CD4-positive, alpha-beta T cell (primary cell): ENCODE data around the gene KRTAP5-4. TPM values are rescaled to one million over a fixed set of nuclear protein-coding genes. Genes with fewer than 3 reads are reported as not detected.
"Not testable (repeated sequence)": the region's sequence is repeated elsewhere in the genome, so short reads cannot be mapped to it uniquely, and the experiment has no call there.

Experiments
- ATAC-seq: fragments of 200-7000 bp; cut with Tn5 transposase; one replicate; pipeline ENCODE4 v1.10.0; 2022; ENCODE audit warnings: mild to moderate bottlenecking; ENCODE audit not compliant: poor library complexity
- CTCF ChIA-PET: fragments of 350-600 bp; sonication (Branson Sonifier 250); formaldehyde crosslinking; loops from one replicate; lab custom pipeline; 2021; ENCODE audit warnings: antibody characterized with exemption, inconsistent platforms; lab: Charles Lee
- POLR2A ChIA-PET: fragments of 350-600 bp; sonication (Branson Sonifier 250); formaldehyde crosslinking; loops from one replicate; lab custom pipeline; 2021; ENCODE audit warnings: antibody characterized with exemption, inconsistent platforms; lab: Charles Lee
- DNase-seq, 14 experiments: peaks; one replicate each; pipeline ENCODE4 v3.0.0-alpha.2; 2013 to 2020; ENCODE audit warnings: mixed read lengths in 2 of 14
- H3K27ac ChIP-seq, 2 donors: one replicate each; pipeline versions ENCODE4 v1.5.1 to v1.7.0; 2013; ENCODE audit warnings: low read length in 2 of 2, low read depth in 1 of 2, mild to moderate bottlenecking in 1 of 2
- H3K27me3 ChIP-seq, 2 experiments: 1 replicate in 1 of 2; 2 replicates in 1 of 2; pipeline versions ENCODE4 v1.6.1 to v1.7.0; 2013; ENCODE audit warnings: low read length in 2 of 2, control low read depth in 1 of 2, mild to moderate bottlenecking in 1 of 2, moderate library complexity in 1 of 2; ENCODE audit not compliant: insufficient read depth in 2 of 2, control insufficient read depth in 1 of 2
- H3K36me3 ChIP-seq: one replicate; pipeline ENCODE4 v1.6.1; 2013; ENCODE audit warnings: low read length, control low read depth; ENCODE audit not compliant: insufficient read depth
- H3K4me1 ChIP-seq: one replicate; pipeline ENCODE4 v1.6.1; 2013; ENCODE audit warnings: low read length, control low read depth; ENCODE audit not compliant: insufficient read depth
- H3K4me3 ChIP-seq: one replicate; pipeline ENCODE4 v1.5.1; 2013; ENCODE audit warnings: mild to moderate bottlenecking, low read length, moderate library complexity
- H3K9me3 ChIP-seq, 2 experiments: 1 replicate in 1 of 2; 2 replicates in 1 of 2; pipeline versions ENCODE4 v1.6.1 to v1.7.0; 2013; ENCODE audit warnings: low read length in 2 of 2, mild to moderate bottlenecking in 2 of 2, control low read depth in 1 of 2, moderate library complexity in 1 of 2; ENCODE audit not compliant: control insufficient read depth in 1 of 2, insufficient read depth in 1 of 2
- H3K27ac Mint-ChIP-seq: one replicate; pipeline ENCODE4 v1.8.0; 2020; ENCODE audit warnings: mixed read lengths
- H3K27me3 Mint-ChIP-seq: one replicate; pipeline ENCODE4 v1.8.0; 2021; ENCODE audit warnings: mixed read lengths
- H3K36me3 Mint-ChIP-seq: one replicate; pipeline ENCODE4 v1.8.0; 2021; ENCODE audit warnings: low read depth, mixed read lengths
- H3K4me1 Mint-ChIP-seq: one replicate; pipeline ENCODE4 v1.8.0; 2021; ENCODE audit warnings: low read depth, mixed read lengths
- H3K4me3 Mint-ChIP-seq: one replicate; pipeline ENCODE4 v1.8.0; 2020; ENCODE audit warnings: mild to moderate bottlenecking, mixed read lengths
- H3K9me3 Mint-ChIP-seq: one replicate; pipeline ENCODE4 v1.8.0; 2020; ENCODE audit warnings: mixed read lengths
- CTCF ChIP-seq: fragments of 200-600 bp; IDR thresholded peaks from one replicate; pipeline ENCODE4 v1.8.0; 2022; ENCODE audit warnings: antibody characterized with exemption, mild to moderate bottlenecking
- intact Hi-C, 2 experiments: fragments of 100-400 bp; cut with DNase I in 1 of 2; cut with micrococcal nuclease in 1 of 2; formaldehyde crosslinking; loops; one replicate each; pipeline versions ENCODE4 v1.15.1 to v1.9.0; 2023 to 2025; cut with DNase I, micrococcal nuclease
- total RNA-seq, 174 experiments: library from RNA in 2 of 174; stranded (reverse) in 2 of 174; gene quantifications; one replicate each; pipeline ENCODE4 v1.2.3 and lab custom pipeline; 2021 to 2026

KRTAP5-4 gene
- total RNA-seq, 2 experiments from 2014 or later, result not detected

DNA sequence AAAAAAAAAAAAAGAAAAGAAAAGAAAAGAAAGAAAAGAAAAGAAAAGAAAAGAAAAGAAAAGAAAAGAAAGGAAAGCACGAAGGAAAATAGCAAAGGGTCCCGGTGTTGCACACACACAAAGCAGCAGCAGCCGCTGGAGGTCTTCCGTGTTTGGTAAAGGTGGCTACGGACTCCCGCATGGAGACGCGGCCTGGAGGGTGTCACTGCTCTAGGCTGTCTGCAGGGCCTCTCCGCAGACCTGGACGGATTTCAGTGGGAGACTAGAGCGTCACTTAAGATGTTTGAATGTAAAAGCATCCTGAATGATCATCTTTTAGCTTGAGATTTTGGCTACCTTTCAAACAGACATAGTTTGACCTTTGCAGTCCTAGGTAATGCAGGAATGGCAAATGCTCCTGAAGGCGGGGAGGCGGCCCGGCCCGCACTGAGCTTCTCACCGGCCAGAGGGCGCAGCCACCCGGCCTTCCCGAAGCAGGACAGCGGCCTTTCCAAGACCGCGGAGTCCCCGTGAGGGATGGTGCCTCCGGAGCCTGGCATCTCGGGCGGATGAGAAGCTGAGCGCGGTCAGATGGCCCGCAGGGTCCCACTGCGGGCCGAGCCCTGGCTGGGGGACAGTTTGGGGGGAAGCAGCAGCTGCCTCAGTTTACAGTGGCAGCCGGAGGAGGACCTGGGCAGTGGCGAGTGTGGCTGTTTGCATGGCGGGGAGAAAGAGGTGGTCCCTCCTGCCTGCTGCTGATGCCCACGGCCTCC, 26.1 kb upstream of the KRTAP5-4 start:
- Histone ChIP-seq H3K36me3 (no peaks in the 10 kb centered on the region), H3K4me3 (no peak overlapping the region), H3K9me3 (peaks cover 0 to 1% of the 10 kb centered on the region in 2 experiments), H3K27ac (no peak overlapping the region), H3K4me1 (peaks cover 5% of the 10 kb centered on the region), H3K27me3 (no peaks in the 10 kb centered on the region)
- H3K4me1 Mint-ChIP-seq, result no peaks in the 10 kb centered on the region
- H3K36me3 Mint-ChIP-seq, result no peaks in the 10 kb centered on the region
- intact Hi-C loops, result no loop called here
- no peak overlapping the region for H3K27ac Mint-ChIP-seq
- no peak overlapping the region for H3K4me3 Mint-ChIP-seq
- no peaks in the 10 kb centered on the region for H3K9me3 Mint-ChIP-seq
- no peak for TF ChIP-seq CTCF
- peaks cover 12% of the 10 kb centered on the region for H3K27me3 Mint-ChIP-seq
- POLR2A ChIA-PET, result no interaction called here
- CTCF ChIA-PET, result no interaction called here
- ATAC-seq (no peak), DNase-seq (no peak)

- intact Hi-C loops, H3K27ac ChIP-seq, H3K4me3 Mint-ChIP-seq, CTCF ChIA-PET, H3K36me3 Mint-ChIP-seq, H3K4me3 ChIP-seq, ATAC-seq, H3K9me3 ChIP-seq, POLR2A ChIA-PET, DNase-seq, H3K4me1 Mint-ChIP-seq, H3K27ac Mint-ChIP-seq, H3K4me1 ChIP-seq, H3K9me3 Mint-ChIP-seq, H3K36me3 ChIP-seq, H3K27me3 ChIP-seq: not testable (repeated sequence)
- peaks cover 12% of the 10 kb centered on the region for H3K27me3 Mint-ChIP-seq
Observed at GRCh38 chr11:1646540-1646939, 24.6 kb upstream of the KRTAP5-4 start.

DNA sequence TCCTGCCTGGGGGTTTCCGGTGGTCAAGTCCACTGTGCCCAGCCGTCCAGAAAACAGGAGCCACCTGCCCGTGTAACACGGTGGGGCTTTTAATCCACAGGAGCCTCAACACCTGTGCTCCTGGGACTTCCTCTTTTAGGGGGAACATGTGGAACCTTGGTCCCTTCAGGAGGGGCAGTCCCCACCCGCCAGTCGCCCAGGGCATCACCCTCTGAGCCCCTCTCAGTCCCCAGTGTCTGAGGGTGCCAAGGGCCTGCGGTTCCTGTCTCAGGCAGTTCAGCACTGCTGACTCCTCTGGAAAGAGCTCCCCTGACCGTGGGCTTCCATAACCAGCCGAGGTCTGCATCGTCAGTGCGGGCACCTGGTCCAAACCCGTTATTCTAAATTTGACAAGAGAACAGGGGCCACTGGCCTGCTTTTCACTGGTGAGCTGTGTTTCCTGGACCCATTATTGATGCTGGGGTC, 23.5 kb upstream of the KRTAP5-4 start:
- Mint-ChIP-seq H3K4me1 (no peaks in the 10 kb centered on the region), H3K36me3 (no peaks in the 10 kb centered on the region), H3K4me3 (no peak overlapping the region), H3K27me3 (peaks cover 12% of the 10 kb centered on the region), H3K27ac (no peak overlapping the region), H3K9me3 (no peaks in the 10 kb centered on the region)
- H3K36me3 ChIP-seq, result no peaks in the 10 kb centered on the region
- ChIA-PET POLR2A (no interaction called here), CTCF (no interaction called here)
- H3K4me1 ChIP-seq, result peaks cover 2% of the 10 kb centered on the region
- H3K27me3 ChIP-seq, result peaks cover 0 to 5% of the 10 kb centered on the region in 2 experiments
- H3K9me3 ChIP-seq, result peaks cover 0 to 6% of the 10 kb centered on the region in 2 experiments
- TF ChIP-seq CTCF, result no peak
- DNase-seq, result no peak
- intact Hi-C loops, result no loop called here
- H3K4me3 ChIP-seq, result no peak overlapping the region
- H3K27ac ChIP-seq, result no peak overlapping the region
- ATAC-seq, result no peak
